Activated naive CD8-positive, alpha-beta T cell treated with anti-CD3 and anti-CD28 coated beads, Interleukin-2, amount 50 U/mL, for 16 hours (primary cell): ENCODE results near the gene STT3B.

Source experiments
- DNase-seq: peaks from one replicate; pipeline ENCODE4 v3.0.0-alpha.2; 2020; ENCODE audit warnings: low read depth, low spot score

STT3B gene

GRCh38 chr3:31551646-31552045, 18.9 kb downstream of the STT3B start:
- DNase-seq: no peak

GRCh38 chr3:31552103-31552502, 19.4 kb downstream of the STT3B start:
- DNase-seq: no peak

- DNase-seq: no peak
These were observed 20.5 kb downstream of the STT3B start for GRCh38 chr3:31553258-31553657.

- DNase-seq: no peak
These were observed 22.5 kb downstream of the STT3B start for GRCh38 chr3:31555204-31555603.

- no peak for DNase-seq
These were observed 27.3 kb downstream of the STT3B start for GRCh38 chr3:31559872-31560534.

GRCh38 chr3:31561891-31562290, 29.2 kb downstream of the STT3B start:
- DNase-seq: no peak

GRCh38 chr3:31562525-31562924, 29.8 kb downstream of the STT3B start:
- no peak for DNase-seq

- DNase-seq: no peak
These were observed 32.6 kb downstream of the STT3B start for GRCh38 chr3:31565288-31565687.

- DNase-seq: no peak
These were observed 34.3 kb downstream of the STT3B start for GRCh38 chr3:31567036-31567435.

GRCh38 chr3:31568649-31569048, 35.9 kb downstream of the STT3B start:
- no peak for DNase-seq

- no peak for DNase-seq
These were observed 38.6 kb downstream of the STT3B start for GRCh38 chr3:31571325-31571724.

- DNase-seq: no peak
These were observed 39.7 kb downstream of the STT3B start for GRCh38 chr3:31572236-31573004.

GRCh38 chr3:31573036-31573779, 40.5 kb downstream of the STT3B start:
- no peak for DNase-seq

- no peak for DNase-seq
These were observed 42.7 kb downstream of the STT3B start for GRCh38 chr3:31575448-31575847.

GRCh38 chr3:31576521-31576920, 43.8 kb downstream of the STT3B start:
- DNase-seq: no peak

- no peak for DNase-seq
These were observed 44.5 kb downstream of the STT3B start for GRCh38 chr3:31577232-31577631.

- no peak for DNase-seq
These were observed 47.1 kb downstream of the STT3B start for GRCh38 chr3:31579828-31580227.

- no peak for DNase-seq
These were observed 47.9 kb downstream of the STT3B start for GRCh38 chr3:31580645-31581044.

GRCh38 chr3:31581660-31582059, 48.9 kb downstream of the STT3B start:
- DNase-seq: no peak

- no peak for DNase-seq
These were observed 56.5 kb downstream of the STT3B start for GRCh38 chr3:31589228-31589627.

- no peak for DNase-seq
These were observed 57.9 kb downstream of the STT3B start for GRCh38 chr3:31590650-31591049.

- no peak for DNase-seq
These were observed 60.0 kb downstream of the STT3B start for GRCh38 chr3:31592764-31593163.

- DNase-seq: no peak
These were observed 63.5 kb downstream of the STT3B start for GRCh38 chr3:31596176-31596575.
